NK-92 (cell line): ENCODE results near the gene IFT74.
"Not testable (repeated sequence)": the region's sequence is repeated elsewhere in the genome, so short reads cannot be mapped to it uniquely, and the experiment has no call there.

ENCODE experiments used
- DNase-seq: peaks from one replicate; lab custom pipeline; 2025; ENCODE audit not compliant: unreplicated experiment; lab: John Stamatoyannopoulos, UW

Gene IFT74

DNA sequence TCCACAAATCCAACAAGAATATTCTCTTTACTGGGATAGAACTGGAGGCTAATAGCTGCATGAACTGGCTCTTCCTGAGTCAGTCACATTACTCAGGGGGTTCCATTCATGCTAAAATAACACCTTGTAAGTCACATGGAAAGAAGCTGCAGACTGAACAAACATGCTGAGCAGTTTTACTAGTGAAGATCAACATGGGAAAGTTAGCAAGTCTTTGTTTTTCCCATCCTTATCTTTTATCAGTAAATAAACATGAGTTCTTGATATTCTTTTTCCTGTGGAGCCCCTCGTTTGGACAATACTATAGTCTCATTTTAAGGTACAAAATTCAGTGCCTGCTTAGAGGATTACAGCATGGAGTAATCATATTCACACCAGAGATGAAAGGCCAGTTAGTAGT lies 109.1 kb downstream of the IFT74 start:
- no peak for DNase-seq

DNA sequence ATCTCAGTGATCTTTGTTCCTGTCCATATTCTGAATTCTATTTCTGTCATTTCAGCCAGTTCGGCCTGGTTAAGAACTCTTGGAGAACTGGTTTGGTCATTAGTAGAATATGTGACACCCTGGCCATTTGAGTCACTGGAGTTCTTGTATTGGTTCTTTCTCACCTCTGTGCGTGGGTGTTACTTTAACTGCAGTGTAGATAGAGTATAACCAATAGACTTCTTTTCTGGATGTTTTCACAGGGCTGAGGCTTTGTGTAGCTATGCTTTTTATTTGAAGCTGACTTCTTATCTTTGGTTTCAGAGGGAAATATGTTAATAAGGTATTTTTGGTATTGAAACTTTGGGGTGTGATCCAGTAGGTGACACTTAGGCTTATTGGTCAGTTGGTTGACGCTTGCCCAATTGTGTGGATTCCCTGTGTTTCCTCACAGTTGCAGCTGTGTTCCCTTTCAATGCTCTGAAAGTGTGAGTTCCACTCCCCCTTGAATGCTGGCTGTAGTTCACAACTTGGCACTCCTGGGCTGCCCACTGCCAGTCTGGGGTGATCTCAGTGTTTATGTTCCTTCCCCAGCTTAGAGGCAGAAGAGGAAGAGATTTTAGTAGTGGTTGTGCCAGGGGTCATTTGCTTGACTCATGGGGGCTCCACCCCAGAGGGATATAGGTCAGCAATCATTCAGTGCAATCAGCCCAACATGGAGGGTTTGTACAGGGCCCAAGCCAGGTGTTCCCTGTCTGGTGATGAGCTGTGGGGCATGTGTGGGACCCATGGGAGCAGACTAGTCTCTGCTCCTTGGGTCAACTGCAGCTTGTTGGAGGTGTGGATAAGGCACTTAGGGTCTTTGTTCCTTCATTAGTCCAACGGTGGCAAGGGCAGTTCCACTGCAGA lies 117.9 kb downstream of the IFT74 start:
- DNase-seq, result no peak

DNA sequence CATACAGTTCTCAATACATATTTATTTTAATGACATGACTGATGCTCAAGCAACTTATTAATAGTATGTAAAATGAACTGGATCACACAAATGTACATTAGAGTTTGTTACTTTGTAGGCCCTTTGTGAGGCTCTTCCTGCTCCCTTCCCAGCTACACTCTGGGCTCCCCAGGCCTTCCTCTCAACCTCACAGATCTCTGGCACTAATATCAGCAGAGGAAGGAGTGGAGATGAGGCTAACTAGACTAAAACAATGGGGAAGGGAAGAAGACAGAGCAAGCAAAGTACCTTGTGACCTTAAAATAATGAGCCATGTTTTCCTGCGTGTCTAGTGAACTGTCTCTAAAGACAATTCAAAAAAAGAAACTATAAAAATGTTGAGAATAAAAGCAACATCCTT lies 122.5 kb downstream of the IFT74 start:
- no peak for DNase-seq

DNA sequence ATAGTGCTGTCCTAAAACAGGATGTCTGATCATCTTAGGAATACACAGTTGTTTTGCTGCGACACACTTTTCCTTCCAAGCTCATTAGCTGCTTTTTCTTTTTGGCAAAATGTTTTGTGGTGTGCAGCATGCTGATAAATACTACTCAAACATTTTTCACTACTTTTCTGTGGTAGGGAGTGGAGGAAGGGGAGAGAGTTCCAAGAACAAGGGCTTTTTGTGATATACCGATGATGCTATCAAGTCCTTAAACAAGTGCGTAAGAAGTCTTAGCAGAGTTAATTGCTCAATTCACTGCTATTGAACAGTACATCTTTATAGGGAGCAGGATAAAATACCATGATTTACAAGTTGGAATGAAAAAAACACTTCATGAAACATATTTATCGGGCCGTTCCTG lies 129.2 kb downstream of the IFT74 start:
- no peak for DNase-seq

DNA sequence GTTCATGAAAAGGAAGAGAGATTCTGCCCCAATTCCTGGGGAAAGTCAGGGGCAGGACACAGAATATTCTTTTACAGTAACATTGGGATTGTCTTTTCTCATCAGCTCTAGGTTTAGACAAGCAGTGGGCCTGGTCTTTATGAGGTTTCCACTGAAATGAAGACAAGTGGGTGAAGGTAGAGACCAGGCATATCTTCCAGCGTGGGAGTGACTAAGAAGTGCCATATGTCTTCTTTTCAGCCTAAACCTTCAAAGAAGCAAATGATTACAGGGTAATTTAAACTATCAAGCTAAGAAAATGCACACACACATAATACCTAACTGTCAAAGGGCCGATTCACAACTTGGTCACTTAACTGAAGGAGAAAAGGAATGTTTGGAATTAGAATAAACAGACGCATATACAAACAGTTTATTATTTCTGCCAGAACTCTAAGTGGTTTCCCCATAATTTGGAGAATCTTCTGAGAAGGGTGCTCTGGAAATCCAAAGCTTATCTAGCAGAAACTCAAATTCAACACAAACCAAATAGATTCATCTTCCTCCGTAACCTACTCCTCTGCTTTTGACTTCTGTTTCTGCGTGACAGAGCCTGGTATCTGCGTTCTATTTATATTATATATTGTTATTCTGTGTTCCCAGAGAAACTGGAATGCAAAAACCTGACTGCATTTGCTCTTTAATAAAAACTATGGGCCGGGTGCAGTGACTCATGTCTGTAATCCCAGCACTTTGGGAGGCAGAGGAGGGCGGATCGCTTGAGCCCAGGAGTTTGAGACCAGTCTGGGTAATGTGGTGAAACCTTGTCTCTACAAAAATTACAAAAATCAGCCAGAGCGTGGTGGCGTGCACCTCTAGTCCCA lies 130.8 kb downstream of the IFT74 start:
- no peak for DNase-seq

DNA sequence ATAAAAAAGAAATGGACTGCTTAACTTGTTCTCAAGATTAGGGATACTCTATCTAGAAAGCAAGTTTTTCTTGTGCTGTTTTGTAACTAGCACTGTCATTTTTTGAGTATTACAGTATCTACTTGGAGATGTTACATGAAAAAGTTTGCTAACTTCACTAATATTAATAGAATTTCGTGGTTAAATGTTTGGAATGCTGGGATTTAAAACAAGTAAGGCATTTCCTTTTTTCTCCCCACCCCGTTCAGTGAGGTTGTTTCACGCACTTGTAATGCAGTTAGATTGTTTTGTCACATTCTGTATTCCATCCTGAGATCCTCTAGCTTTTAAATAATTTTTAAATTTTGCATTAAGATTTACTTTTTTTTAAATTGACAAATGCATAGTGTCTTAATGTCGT lies 132.8 kb downstream of the IFT74 start:
- no peak for DNase-seq

DNA sequence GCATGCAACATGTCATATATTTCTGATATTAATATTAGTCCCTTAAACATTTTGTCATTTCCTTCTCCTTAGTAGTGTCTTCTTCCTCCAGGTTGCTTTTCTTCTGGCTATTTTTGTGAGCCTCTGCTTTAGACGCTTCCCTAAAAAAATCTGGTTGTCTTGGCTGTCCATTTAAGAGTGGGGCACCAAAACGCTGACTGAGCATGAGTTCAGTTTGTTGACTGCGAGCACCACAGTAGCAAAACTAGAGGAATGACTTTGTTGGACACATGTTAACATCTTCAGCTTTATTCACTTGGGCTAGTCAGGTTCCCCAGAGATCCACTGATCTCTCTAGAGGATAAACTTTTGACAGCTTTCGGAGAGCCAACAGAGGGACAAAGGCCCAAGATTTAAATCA lies 133.5 kb downstream of the IFT74 start:
- no peak for DNase-seq

DNA sequence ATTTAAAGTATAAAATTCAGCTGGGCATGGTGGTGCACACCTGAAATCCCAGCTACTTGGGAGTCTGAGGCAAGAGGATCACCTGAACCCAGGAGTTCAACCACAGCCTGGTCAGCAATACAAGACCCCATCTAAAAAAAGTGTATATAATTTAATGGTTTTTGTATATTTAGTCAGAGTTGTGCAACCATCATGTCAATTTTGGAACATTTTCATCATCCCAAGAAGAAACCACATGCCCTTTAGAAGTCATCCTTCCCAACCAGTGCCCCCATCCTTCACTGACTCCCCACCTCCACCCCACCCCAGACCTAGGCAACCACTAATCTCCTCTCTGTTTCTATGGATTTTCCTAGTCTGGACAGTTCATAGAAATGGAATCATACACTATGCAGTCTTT lies 134.0 kb downstream of the IFT74 start:
- DNase-seq, result no peak

DNA sequence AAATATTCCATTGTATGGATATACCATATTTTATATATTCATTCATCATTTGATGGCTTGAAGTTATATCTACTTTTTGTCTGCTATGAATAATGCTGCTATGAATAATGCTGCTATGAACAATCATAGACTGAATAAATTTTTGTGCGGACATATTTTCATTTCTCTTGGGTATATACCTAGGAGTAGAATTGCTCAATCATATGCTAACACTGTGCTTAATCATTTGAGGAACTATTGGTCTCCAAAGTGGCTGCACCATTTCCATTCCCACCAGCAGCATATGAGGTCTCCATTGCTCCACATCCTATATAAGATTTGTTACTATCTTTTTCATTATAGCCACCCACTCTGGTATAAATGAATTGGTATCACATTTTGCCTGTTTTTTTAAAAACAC lies 134.5 kb downstream of the IFT74 start:
- DNase-seq, result no peak

DNA sequence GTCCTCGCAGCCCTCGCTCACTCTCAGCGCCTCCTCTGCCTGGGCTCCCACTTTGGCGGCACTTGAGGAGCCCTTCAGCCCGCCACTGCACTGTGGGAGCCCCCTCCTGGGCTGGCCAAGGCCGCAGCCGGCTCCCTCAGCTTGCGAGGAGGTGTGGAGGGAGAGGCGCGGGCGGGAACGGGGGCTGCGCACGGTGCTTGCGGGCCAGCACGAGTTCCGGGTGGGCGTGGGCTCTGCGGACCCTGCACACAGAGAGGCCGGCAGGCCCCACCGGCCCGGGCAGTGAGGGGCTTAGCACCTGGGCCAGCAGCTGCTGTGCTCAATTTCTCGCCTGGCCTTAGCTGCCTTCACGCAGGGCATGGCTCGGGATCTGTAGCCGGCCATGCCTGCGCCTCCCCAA lies 136.3 kb downstream of the IFT74 start:
- DNase-seq, result not testable (repeated sequence)

DNA sequence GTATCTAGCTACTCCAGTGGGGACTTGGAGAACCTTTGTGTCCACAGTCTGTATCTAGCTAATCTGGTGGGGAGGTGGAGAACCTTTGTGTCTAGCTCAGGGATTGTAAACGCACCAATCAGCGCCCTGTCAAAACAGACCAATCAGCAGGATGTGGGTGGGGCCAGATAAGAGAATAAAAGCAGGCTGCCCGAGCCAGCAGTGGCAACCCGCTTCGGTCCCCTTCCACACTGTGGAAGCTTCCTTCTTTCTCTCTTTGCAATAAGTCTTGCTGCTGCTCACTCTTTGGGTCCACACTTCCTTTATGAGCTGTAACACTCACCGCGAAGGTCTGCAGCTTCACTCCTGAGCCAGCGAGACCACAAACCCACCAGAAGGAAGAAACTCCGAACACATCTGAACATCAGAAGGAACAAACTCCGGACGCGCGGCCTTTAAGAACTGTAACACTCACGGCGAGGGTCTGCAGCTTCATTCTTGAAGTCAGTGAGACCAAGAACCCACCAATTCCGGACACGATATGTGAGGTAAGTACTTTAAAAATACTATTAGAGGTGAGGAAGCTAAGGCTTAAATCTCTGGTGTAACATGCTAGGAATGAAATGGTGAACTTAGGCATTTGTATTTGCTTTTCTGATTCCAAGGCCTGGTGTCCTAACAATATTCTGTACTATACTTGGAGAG lies 137.3 kb downstream of the IFT74 start:
- not testable (repeated sequence) for DNase-seq

DNA sequence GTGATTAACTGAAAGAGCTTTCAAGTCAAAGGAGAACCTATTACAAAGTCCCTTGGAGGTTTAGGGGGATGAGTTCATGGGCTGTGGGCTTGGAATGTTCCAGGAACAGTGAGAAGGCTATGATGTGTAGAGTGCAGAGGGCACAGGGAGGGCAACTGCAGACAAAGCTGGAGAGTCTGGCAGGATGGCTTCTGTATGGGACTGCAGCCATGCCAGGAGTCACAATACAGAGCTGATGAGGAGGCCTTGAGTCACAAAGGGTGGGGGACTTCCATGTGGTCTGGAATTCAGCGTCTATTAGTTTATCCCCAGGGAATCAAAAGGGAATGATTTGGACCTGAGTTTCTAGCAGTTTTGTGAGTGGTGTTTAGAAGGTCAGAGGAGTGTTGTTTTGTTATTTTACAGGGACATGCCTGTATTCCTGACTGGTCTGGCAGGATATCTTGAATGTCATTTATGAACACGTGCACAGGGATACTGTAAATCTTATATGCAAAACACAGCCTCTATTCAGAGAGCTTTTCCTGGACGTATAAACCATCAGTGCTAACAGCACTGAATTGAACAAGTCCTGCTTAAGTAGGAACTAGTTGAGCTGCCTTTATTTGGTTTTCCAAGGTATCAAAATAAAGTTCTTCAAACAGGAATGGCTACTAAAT lies 138.6 kb downstream of the IFT74 start:
- no peak for DNase-seq

DNA sequence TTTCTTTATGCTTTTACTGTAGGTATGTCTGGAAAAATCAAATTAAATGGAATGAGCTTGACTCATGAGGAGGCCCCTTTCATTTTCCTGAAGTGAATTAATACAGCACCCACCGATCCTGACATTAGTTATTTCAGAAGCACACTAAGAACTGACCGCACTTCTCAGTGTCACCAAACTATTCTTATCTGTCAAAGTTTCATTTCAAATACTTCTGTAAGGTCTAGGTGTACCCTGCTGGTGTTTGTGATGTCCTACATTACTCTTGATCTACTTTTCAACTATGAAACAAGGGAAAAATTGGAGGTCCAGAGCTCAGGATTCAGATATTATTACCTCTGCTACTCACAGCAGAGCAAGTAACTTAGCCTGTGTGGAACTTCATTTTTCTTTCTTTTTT lies 151.0 kb downstream of the IFT74 start:
- no peak for DNase-seq

DNA sequence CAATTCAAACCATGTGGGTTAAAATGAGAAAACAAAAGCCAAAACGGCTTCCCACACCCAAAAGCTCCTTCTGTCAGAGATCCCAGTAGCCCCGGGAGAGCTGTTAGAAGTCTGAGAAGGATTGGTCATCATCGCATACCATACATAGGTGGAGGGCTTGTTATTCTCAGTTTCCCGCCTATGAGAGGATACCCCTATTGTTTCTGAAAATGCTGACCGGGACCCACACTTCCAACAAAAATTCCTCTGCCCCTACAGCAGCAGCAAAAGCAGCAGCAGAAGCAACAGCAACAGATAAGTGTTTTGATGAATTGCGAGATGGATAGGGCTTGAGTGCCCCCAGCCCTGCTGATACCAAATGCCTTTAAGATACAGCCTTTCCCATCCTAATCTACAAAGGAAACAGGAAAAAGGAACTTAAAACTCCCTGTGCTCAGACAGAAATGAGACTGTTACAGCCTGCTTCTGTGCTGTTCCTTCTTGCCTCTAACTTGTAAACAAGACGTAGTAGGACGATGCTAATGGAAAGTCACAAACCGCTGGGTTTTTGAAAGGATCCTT lies 152.8 kb downstream of the IFT74 start, which contains the start of gene TEK:
TSS of gene TEK (plus strand) at position 245 of the 561 bp plus-strand sequence. CDS start 366 bp downstream, outside the sequence.
- no peak for DNase-seq

DNA sequence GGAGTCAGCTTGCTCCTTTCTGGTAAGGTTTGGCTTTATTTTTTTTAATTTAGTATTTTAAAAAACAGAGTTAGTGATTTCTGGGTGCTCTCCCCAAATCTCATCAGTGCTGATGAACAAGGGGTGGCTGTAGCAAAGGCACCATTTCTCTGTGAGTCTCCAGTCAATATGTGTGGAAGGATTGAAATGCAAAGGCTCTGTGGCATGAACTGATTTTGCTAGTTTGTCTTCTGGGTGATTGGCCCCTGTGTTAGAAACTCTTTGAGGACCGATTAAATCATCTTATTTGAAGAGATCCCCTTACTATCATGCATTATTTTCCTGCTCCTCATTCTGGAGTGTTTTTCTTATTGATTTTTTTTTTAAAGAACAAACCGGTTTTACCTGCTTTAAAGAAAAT lies 153.4 kb downstream of the IFT74 start:
- DNase-seq, result no peak

DNA sequence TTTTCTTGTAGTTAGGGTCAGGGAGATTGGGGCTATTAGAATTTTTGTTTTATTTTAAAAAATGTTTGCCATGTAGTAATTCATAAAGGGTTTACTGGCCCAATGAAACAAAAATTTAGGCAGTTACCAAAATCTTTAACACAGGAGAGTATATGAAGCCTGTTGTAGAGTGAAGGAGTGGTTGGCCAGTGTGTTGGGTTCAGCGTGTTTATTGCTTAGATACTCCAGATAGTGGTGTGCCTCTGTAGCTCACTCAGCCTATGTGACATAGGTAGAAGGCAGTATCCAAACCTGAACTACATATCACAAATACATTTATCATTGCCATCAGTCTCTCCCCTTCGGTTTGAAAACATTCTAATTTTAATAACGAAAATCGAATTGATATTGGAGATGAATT lies 154.0 kb downstream of the IFT74 start:
- no peak for DNase-seq

DNA sequence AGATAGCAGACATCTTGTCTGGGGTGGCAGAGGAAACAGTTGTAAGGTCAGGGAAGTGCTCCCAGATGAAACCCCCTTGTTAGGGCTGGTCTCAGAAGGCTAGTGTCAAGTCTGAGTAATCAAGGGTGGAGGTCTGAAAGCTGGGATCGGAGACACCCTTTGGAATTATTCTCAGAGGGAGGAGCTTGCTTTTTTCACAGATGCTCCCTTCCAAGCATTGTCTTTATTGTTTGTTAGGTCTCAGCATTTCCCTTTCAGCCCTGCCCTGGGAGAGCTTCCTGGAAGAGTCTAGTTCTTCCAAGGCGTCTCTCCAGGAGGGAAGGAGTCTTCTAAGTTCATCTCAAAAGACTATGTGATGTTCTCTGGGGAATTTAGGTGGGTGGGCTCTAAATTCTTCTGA lies 156.0 kb downstream of the IFT74 start:
- DNase-seq, result no peak
